Measurements from ENCODE around the gene RER1.
A peak's percentile ranks its signal among the peaks of the same experiment; 100 is the strongest.

RER1 gene

GRCh38 chr1:2409745-2410144 lies 18.1 kb downstream of the RER1 start:
- no peak for DNase-seq

GRCh38 chr1:2411801-2412394 lies 20.3 kb downstream of the RER1 start:
- DNase-seq, result peak in 1 of 2 experiments; percentile 27

GRCh38 chr1:2412395-2412772 lies 20.7 kb downstream of the RER1 start, which contains the start of gene PEX10:
Gene PEX10, minus strand, starts transcription at chr1:2412564. Its CDS starts 62 bp downstream, at chr1:2412502.
- peak; percentile 99 to 100 for DNase-seq

- peak in 1 of 2 experiments; percentile 62 for DNase-seq
These were observed 21.3 kb downstream of the RER1 start for GRCh38 chr1:2412773-2413494.

GRCh38 chr1:2413495-2414296 lies 22.1 kb downstream of the RER1 start:
- DNase-seq, result peak; percentile 61

GRCh38 chr1:2414297-2414958 lies 22.8 kb downstream of the RER1 start:
- peak; percentile 88 to 90 for DNase-seq

GRCh38 chr1:2415337-2415736 lies 23.7 kb downstream of the RER1 start:
- DNase-seq, result peak in 1 of 2 experiments; percentile 32

- DNase-seq, result peak; percentile 62 to 66
These were observed 24.2 kb downstream of the RER1 start for GRCh38 chr1:2415801-2416208.

GRCh38 chr1:2416403-2416802 lies 24.8 kb downstream of the RER1 start:
- DNase-seq, result peak; percentile 46 to 47

GRCh38 chr1:2417083-2417832 lies 25.6 kb downstream of the RER1 start:
- DNase-seq, result no peak

GRCh38 chr1:2417833-2418225 lies 26.2 kb downstream of the RER1 start:
- no peak for DNase-seq

- no peak for DNase-seq
These were observed 27.2 kb downstream of the RER1 start for GRCh38 chr1:2418791-2419320.

GRCh38 chr1:2419416-2419815 lies 27.8 kb downstream of the RER1 start:
- DNase-seq, result no peak

- DNase-seq, result no peak
These were observed 30.9 kb downstream of the RER1 start for GRCh38 chr1:2422523-2422922.

GRCh38 chr1:2425892-2426291 lies 34.3 kb downstream of the RER1 start:
- no peak for DNase-seq

- no peak for DNase-seq
These were observed 34.9 kb downstream of the RER1 start for GRCh38 chr1:2426540-2426939.

GRCh38 chr1:2427051-2427450 lies 35.4 kb downstream of the RER1 start:
- no peak for DNase-seq

- DNase-seq, result no peak
These were observed 36.3 kb downstream of the RER1 start for GRCh38 chr1:2427976-2428375.

GRCh38 chr1:2428490-2428889 lies 36.8 kb downstream of the RER1 start:
- DNase-seq, result no peak

GRCh38 chr1:2429780-2430591 lies 38.3 kb downstream of the RER1 start:
- peak; percentile 44 to 60 for DNase-seq

- DNase-seq, result no peak
These were observed 38.9 kb downstream of the RER1 start for GRCh38 chr1:2430592-2430973.

Data from activated T-cell treated with anti-CD3 and anti-CD28 coated beads, Interleukin-2, amount 50 U/mL, for 48 hours (primary cell).